ENCODE data around the gene ATP5MC2.

ATP5MC2 gene

GRCh38 chr12:53703756-53704155, 27.9 kb upstream of the ATP5MC2 start:
- H3K27ac ChIP-seq: no peak overlapping the region
- TF ChIP-seq, protein P1, sequence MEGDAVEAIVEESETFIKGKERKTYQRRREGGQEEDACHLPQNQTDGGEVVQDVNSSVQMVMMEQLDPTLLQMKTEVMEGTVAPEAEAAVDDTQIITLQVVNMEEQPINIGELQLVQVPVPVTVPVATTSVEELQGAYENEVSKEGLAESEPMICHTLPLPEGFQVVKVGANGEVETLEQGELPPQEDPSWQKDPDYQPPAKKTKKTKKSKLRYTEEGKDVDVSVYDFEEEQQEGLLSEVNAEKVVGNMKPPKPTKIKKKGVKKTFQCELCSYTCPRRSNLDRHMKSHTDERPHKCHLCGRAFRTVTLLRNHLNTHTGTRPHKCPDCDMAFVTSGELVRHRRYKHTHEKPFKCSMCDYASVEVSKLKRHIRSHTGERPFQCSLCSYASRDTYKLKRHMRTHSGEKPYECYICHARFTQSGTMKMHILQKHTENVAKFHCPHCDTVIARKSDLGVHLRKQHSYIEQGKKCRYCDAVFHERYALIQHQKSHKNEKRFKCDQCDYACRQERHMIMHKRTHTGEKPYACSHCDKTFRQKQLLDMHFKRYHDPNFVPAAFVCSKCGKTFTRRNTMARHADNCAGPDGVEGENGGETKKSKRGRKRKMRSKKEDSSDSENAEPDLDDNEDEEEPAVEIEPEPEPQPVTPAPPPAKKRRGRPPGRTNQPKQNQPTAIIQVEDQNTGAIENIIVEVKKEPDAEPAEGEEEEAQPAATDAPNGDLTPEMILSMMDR (IDR thresholded peaks at IDR 0.05): no peak
- peaks cover 100% of the 10 kb centered on the region for H3K27me3 ChIP-seq
- no peak overlapping the region for H3K4me3 ChIP-seq (ENCODE audit: low read depth in 1 of 2, low read length in 1 of 2)
- no peaks in the 10 kb centered on the region for H3K9me3 ChIP-seq
- no peaks in the 10 kb centered on the region for H3K4me1 ChIP-seq (ENCODE audit: control insufficient read depth in 1 of 2, insufficient read depth in 1 of 2, low read depth in 1 of 2, low read length in 1 of 2)
- no peaks in the 10 kb centered on the region for H3K36me3 ChIP-seq

DNA sequence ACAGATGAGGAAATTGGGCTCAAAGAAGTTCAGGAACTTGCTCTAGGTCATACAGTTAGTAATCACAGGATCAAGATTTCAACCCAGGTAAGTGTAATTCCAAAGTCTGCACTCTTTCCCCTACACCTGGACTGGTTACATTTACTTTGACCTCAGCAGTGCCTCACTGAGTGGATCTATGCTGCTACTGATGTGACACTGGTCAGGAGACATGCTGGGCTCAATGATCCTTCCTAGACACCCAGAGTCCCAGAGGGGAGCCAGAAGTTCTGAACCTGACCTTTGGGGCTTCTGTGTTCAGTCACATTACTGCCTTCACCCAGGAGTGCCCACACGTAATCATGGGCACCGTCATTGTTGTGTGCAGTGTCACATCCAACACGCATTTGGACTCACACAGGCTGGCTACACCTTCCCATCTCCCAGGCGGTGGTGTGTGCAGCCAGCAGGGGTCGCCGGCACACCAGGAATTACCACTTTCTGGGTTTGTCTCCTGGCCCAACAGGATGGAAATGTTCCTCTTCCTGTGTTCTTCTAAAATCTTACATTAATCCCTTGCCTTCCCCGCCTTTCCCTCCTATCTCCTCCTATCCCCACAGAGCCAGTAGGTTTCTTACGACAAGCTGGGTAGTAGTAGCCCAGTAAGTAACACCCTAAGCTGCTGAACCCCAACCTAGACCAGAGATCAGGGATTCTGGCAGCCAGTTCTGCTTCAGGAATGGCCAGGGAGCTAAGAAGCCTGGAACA, 25.8 kb upstream of the ATP5MC2 start:
- H3K27me3 ChIP-seq: peaks cover 100% of the 10 kb centered on the region
- TF ChIP-seq, protein P1 (IDR thresholded peaks at IDR 0.05): peak; percentile 34
- H3K4me3 ChIP-seq (ENCODE audit: low read depth in 1 of 2, low read length in 1 of 2): no peak overlapping the region
- H3K27ac ChIP-seq: no peak overlapping the region
- H3K4me1 ChIP-seq (ENCODE audit: control insufficient read depth in 1 of 2, insufficient read depth in 1 of 2, low read depth in 1 of 2, low read length in 1 of 2): peaks cover 0 to 6% of the 10 kb centered on the region in 2 experiments
- no peaks in the 10 kb centered on the region for H3K36me3 ChIP-seq
- H3K9me3 ChIP-seq: no peaks in the 10 kb centered on the region

DNA sequence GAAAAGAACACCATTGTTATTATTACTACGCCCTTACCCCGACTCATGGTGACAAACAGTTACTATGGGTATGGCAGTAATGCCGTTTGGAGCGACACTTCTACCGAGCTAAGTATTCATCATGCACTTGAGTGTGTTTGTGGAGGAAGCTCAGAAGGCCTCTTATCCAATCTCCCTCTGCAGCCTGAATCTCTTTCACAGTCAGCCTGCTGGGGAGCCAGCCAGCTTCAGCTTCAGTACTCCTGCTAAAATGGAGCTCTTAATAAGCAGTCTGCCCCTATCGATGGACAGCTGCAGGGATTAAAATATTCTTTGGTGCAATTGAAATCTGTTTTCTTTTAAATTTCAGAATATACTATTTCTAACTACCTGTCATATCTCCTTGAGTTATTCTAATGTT, 24.7 kb upstream of the ATP5MC2 start:
- Histone ChIP-seq H3K36me3 (no peaks in the 10 kb centered on the region), H3K4me3 (ENCODE audit: low read depth in 1 of 2, low read length in 1 of 2) (no peak overlapping the region), H3K9me3 (no peaks in the 10 kb centered on the region), H3K27ac (no peak overlapping the region), H3K27me3 (peaks cover 100% of the 10 kb centered on the region), H3K4me1 (ENCODE audit: control insufficient read depth in 1 of 2, insufficient read depth in 1 of 2, low read depth in 1 of 2, low read length in 1 of 2) (peaks cover 5 to 17% of the 10 kb centered on the region in 2 experiments)
- TF ChIP-seq, protein P1 (IDR thresholded peaks at IDR 0.05): no peak

- Histone ChIP-seq H3K9me3 (no peaks in the 10 kb centered on the region), H3K36me3 (no peaks in the 10 kb centered on the region), H3K4me1 (ENCODE audit: control insufficient read depth in 1 of 2, insufficient read depth in 1 of 2, low read depth in 1 of 2, low read length in 1 of 2) (peaks cover 5 to 24% of the 10 kb centered on the region in 2 experiments), H3K27ac (no peak overlapping the region), H3K27me3 (peaks cover 100% of the 10 kb centered on the region), H3K4me3 (ENCODE audit: low read depth in 1 of 2, low read length in 1 of 2) (no peak overlapping the region)
- TF ChIP-seq, protein P1 (IDR thresholded peaks at IDR 0.05): no peak
These were observed 23.8 kb upstream of the ATP5MC2 start for GRCh38 chr12:53699678-53700025.

DNA sequence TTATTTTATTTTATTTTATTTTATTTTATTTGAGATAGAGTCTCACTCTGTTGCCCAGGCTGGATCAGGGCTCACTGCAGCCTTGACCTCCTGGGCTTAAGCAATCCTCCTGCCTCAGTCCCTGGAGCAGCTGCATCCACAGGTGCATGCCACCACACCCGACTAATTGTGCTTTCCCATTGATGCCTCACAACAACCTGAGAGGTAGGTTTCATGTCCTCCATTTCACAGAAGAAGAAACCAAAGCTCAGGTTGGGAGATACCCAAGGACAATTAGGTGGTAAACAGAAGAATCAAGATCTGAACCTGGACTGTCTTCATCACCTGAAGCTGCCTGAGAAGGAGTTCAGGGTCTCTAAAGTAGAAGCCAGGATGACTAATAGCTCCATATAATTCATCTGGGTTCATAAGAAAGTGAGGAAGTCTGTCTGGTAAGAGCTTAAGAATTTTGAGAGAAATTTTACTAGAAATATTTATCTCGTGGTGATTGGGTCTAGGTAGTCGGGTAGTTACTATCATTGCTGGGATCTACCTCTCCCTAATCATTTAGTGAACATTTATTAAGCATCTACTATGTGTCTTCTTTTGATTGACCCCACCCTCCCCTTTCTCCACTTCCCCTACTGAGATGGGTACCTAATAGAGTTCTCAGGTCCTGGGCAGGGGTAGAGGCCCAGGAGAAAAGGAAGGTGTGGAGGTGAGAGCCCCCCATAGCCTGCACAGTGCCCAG, 23.2 kb upstream of the ATP5MC2 start:
- Histone ChIP-seq H3K36me3 (no peaks in the 10 kb centered on the region), H3K27me3 (peaks cover 100% of the 10 kb centered on the region), H3K4me3 (ENCODE audit: low read depth in 1 of 2, low read length in 1 of 2) (no peak overlapping the region), H3K9me3 (no peaks in the 10 kb centered on the region), H3K4me1 (ENCODE audit: control insufficient read depth in 1 of 2, insufficient read depth in 1 of 2, low read depth in 1 of 2, low read length in 1 of 2) (peaks cover 5 to 24% of the 10 kb centered on the region in 2 experiments), H3K27ac (no peak overlapping the region)
- TF ChIP-seq, protein P1 (IDR thresholded peaks at IDR 0.05): no peak

All from neutrophil (primary cell).